ENCODE data around the gene APBB1.

The APBB1 gene

DNA sequence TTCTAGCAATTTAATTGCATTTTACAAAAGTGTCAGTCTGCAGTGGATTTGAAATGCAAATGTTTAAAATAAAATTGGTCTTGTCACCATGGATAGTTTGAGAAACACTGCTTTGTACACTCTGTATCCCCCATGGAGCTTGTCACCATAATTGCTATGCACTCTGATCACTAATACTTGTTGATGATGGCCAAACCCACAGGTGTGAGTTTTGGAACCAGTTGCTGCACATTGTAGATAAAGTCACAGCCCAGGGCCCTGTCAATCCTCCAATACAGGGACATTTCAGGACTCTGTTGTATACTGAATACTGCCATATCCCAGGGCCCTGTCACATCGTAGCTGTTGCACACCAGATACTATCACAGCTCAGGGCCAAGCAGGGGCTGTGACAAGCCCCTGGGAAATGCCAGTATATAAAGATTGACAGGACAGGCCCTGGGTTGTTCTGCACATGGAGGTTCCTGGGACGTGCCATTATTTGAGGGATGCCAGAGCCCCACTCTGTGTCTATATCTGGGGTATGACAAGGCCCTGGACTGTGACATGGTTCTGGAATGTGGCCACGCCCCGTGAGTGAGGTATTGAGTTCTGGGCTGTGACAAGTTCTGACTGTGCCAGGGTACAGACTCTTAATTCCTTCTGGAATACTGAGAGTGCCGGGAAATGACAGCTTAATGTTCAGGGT is 56.6 kb downstream of the APBB1 start:
- Histone ChIP-seq H3K4me3 (ENCODE audit: low read length) (no peak overlapping the region), H3K4me1 (ENCODE audit: insufficient read depth, low read length) (peaks cover under 1% of the 10 kb centered on the region; the same call in 1 of the 2 replicates), H3K27me3 (ENCODE audit: insufficient read depth, low read length) (0 out of 2 replicates have a peak, but pooled peaks cover 2% of the 10 kb centered on the region), H3K9ac (ENCODE audit: low read depth, low read length) (no peak overlapping the region), H3K9me3 (ENCODE audit: insufficient read depth, low read depth, low read length) (no peaks in the 10 kb centered on the region), H3K27ac (ENCODE audit: low read depth, low read length) (no peak overlapping the region), H3K36me3 (ENCODE audit: insufficient read depth, low read length) (no peaks in the 10 kb centered on the region)
- WGBS = 92% methylated on average over 5 of the region's 5 CpGs

DNA sequence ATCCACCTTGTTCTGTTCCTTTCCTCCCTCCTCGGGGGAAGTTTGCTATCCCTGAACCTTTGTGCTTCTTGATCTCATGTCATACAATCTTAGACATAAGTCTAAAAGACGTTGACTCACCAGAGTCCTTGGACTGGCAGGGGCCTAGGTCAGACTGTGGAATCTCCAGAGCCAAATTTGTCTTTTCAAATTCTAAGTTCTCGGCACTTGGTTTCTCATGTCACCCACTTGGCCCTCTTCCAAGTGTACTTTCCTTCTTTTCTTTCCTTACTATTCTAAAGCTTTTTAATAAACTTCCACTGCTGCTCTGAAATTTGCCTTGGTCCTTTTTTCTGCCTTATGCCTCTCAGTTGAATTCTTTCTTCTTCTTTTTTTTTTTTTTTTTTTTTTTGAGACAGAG is 58.7 kb downstream of the APBB1 start:
- Histone ChIP-seq H3K4me3 (ENCODE audit: low read length) (no peak overlapping the region), H3K9ac (ENCODE audit: low read depth, low read length) (no peak overlapping the region), H3K4me1 (ENCODE audit: insufficient read depth, low read length) (peaks cover 6% of the 10 kb centered on the region; the same call in 1 of the 2 replicates), H3K27ac (ENCODE audit: low read depth, low read length) (no peak overlapping the region), H3K27me3 (ENCODE audit: insufficient read depth, low read length) (0 out of 2 replicates have a peak, but pooled peaks cover 2% of the 10 kb centered on the region), H3K9me3 (ENCODE audit: insufficient read depth, low read depth, low read length) (no peaks in the 10 kb centered on the region), H3K36me3 (ENCODE audit: insufficient read depth, low read length) (no peaks in the 10 kb centered on the region)
- 93% methylated on average over 3 of the region's 3 CpGs for WGBS

DNA sequence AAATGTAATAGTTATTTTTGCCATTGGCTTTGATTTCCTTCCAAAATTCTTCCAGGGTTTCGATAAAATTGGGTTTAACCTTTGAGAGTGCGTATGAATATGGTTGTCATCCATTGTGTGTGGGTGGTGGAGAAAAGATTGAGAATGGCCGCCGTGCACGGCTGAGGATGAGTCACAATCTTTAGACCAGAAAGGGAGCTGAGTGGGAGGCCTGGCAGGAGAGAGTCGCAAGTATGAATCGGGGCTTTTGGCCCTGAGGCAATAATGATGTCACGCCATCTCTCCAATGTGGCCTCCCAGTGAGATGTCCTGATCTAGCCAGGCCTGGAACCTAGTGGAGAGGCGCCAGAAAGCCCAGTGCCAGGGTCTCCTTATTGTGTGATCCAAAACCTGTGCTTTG is 61.7 kb downstream of the APBB1 start:
- Histone ChIP-seq H3K9ac (ENCODE audit: low read depth, low read length) (no peak overlapping the region), H3K27ac (ENCODE audit: low read depth, low read length) (no peak overlapping the region), H3K4me3 (ENCODE audit: low read length) (no peak overlapping the region), H3K36me3 (ENCODE audit: insufficient read depth, low read length) (no peaks in the 10 kb centered on the region), H3K27me3 (ENCODE audit: insufficient read depth, low read length) (0 out of 2 replicates have a peak, but pooled peaks cover 2% of the 10 kb centered on the region), H3K4me1 (ENCODE audit: insufficient read depth, low read length) (peaks cover 6% of the 10 kb centered on the region; the same call in 1 of the 2 replicates), H3K9me3 (ENCODE audit: insufficient read depth, low read depth, low read length) (no peaks in the 10 kb centered on the region)
- 79% methylated on average over 8 of the region's 9 CpGs for WGBS

DNA sequence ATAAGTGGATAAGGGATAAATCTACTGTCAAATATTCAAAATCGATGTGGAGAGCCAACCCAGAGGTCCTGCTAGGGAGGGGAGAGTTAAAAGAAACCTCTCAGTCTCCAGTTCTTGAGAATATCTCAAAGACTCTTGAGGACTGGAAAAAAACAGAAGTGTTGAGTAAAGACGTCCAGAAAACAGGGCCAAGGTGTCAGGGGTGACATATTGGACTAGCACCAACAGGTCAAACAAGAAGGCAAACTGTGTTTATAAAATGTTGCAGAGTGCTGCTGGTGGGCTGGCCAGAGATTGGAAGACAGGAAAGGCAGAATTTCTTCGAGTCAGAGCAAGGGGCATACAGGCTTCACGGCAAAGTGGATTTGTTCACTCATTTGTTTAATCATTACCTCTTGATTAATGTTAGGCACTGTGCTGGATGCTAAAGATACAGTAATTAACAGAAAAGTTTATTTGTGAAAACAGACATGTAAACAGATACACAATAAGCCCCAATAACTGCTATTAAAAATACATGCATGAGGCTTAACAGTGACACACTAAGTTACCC is 62.3 kb downstream of the APBB1 start:
- no peak overlapping the region for H3K9ac ChIP-seq (ENCODE audit: low read depth, low read length)
- WGBS = 90% methylated on average over 4 of the region's 4 CpGs
- H3K36me3 ChIP-seq (ENCODE audit: insufficient read depth, low read length) = no peaks in the 10 kb centered on the region
- no peak overlapping the region for H3K4me3 ChIP-seq (ENCODE audit: low read length)
- H3K27me3 ChIP-seq (ENCODE audit: insufficient read depth, low read length) = 0 out of 2 replicates have a peak, but pooled peaks cover 2% of the 10 kb centered on the region
- H3K4me1 ChIP-seq (ENCODE audit: insufficient read depth, low read length) = peaks cover 6% of the 10 kb centered on the region; the same call in 1 of the 2 replicates
- no peak overlapping the region for H3K27ac ChIP-seq (ENCODE audit: low read depth, low read length)
- H3K9me3 ChIP-seq (ENCODE audit: insufficient read depth, low read depth, low read length) = no peaks in the 10 kb centered on the region

DNA sequence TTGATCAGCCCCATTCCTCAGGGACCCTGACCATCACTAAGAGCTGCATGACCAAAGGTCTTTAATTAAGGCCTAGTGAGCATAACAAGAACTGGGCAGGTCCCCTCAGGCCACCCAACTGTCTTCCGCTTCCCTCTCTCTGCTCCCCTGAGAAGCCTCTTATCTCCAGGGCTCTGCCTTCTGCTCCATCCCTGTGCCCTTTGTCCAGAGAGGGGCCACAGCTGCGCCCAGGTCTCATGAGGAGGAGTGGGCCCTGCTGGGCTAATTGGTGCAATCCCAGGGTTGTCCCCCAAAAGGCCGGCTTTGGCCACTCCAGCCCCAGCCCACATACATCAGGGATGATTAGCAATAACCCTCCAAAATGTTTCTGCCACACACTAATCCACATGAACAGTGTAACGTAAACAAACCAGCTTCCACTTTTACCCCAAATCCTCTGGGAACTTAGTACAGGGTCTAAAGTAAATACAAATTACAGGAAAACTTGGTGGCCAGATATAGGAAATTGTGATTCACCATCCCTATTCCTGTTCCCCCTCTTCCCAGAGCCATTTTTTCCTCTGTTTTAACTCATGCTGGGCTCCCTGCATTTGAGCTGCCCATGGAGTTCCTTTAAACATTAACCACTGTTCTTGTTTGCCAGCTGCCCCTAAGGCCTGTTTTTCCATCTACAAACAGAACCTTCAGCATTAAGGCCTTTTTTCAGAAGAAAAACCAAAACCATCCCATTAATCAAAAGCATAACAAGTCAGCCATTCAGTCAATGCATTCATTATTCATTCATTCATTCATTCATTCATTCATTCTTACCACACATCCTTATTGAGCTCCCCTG is 64.0 kb downstream of the APBB1 start:
- H3K4me1 ChIP-seq (ENCODE audit: insufficient read depth, low read length) = peaks cover 6% of the 10 kb centered on the region; the same call in 1 of the 2 replicates
- no peaks in the 10 kb centered on the region for H3K9me3 ChIP-seq (ENCODE audit: insufficient read depth, low read depth, low read length)
- H3K9ac ChIP-seq (ENCODE audit: low read depth, low read length) = no peak overlapping the region
- H3K27me3 ChIP-seq (ENCODE audit: insufficient read depth, low read length) = 0 out of 2 replicates have a peak, but pooled peaks cover 1% of the 10 kb centered on the region
- H3K4me3 ChIP-seq (ENCODE audit: low read length) = no peak overlapping the region
- no peaks in the 10 kb centered on the region for H3K36me3 ChIP-seq (ENCODE audit: insufficient read depth, low read length)
- WGBS = 88% methylated on average over 4 of the region's 4 CpGs
- no peak overlapping the region for H3K27ac ChIP-seq (ENCODE audit: low read depth, low read length)

DNA sequence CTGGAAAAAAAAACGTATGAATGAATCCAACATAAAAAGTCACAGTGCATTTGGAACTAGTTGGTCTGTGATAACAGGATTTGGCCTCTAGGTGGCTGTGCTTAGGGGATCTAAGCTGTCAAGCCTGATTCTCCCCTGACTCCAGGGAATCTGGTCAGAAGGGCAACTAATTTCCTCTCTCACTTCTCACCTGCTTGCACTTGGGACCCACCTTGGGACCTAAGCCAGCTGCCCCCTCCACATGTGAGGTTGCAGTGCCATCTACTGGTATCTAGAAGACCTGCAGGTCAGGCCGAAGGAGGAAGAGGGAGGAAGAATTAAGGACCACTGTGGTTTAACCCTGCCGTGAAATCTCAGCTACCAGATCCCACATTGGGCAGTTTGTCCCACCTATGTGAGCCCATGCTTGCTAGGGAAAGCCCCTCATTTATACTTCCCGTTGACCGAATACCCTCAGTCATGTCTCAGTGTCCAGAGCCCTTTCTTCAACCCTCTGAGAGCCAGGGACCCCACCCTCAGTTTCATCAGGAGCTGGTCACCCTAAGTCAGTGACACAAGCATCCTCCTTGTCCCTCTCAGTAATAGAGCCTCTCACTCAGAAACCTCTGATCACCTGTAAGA is 65.4 kb downstream of the APBB1 start:
- WGBS = 25% methylated on average over 5 of the region's 5 CpGs
- Histone ChIP-seq H3K27me3 (ENCODE audit: insufficient read depth, low read length) (no peaks in the 10 kb centered on the region), H3K4me3 (ENCODE audit: low read length) (no peak overlapping the region), H3K9ac (ENCODE audit: low read depth, low read length) (no peak overlapping the region), H3K27ac (ENCODE audit: low read depth, low read length) (no peak overlapping the region), H3K36me3 (ENCODE audit: insufficient read depth, low read length) (no peaks in the 10 kb centered on the region), H3K9me3 (ENCODE audit: insufficient read depth, low read depth, low read length) (no peaks in the 10 kb centered on the region), H3K4me1 (ENCODE audit: insufficient read depth, low read length) (peaks cover 6% of the 10 kb centered on the region; the same call in 1 of the 2 replicates)

DNA sequence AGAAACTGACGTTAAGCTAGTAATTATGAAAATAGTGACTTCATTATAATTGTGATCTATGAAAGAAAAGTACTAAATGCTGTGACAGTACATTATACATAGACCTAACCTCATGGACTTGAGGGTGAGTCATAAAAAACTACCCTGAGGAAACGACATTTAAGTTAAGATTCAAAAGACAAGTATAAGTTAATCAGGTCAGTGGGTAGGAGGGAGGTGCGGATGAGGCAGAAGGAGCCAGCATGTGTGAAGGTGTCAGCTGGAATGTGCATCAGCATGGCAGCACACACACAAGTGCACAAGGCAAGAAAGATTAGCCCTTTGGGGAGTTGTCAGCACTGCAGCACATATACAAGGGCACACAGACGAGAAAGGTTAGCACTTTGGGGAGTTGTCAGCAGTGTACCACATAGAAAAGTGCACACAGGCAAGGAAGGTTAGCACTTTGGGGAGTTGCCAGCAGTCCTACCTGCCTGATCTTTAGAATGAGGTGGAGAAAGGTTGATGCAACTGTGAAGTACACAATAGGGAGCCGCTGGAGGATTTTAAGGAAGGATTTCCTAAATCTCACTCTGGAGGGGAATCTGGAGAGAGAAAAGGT is 67.0 kb downstream of the APBB1 start:
- no peaks in the 10 kb centered on the region for H3K36me3 ChIP-seq (ENCODE audit: insufficient read depth, low read length)
- peaks cover 2% of the 10 kb centered on the region; the same call in 1 of the 2 replicates for H3K4me1 ChIP-seq (ENCODE audit: insufficient read depth, low read length)
- no peaks in the 10 kb centered on the region for H3K27me3 ChIP-seq (ENCODE audit: insufficient read depth, low read length)
- no peak overlapping the region for H3K4me3 ChIP-seq (ENCODE audit: low read length)
- H3K9me3 ChIP-seq (ENCODE audit: insufficient read depth, low read depth, low read length) = no peaks in the 10 kb centered on the region
- H3K9ac ChIP-seq (ENCODE audit: low read depth, low read length) = no peak overlapping the region
- H3K27ac ChIP-seq (ENCODE audit: low read depth, low read length) = no peak overlapping the region
- WGBS = 82% methylated on average over 4 of the region's 5 CpGs

DNA sequence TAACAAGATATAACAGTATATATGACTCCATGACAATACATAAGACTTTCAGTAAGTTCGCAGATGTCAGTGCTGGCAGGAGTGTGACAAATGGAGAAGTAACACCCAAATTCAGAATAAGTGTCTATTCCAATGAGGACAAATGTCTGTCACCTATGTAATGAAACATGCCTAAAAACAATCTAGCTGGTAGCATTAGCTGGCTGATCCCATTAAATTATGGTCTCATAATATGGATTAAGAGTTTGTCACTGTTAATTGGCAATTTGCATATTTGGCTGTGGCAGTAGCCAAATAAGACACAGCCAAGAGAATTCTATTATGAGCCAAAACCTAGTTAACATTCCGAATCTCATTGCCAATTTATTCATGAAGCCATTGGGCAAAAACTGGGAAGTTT is 68.4 kb downstream of the APBB1 start:
- Histone ChIP-seq H3K4me3 (ENCODE audit: low read length) (no peak overlapping the region), H3K9me3 (ENCODE audit: insufficient read depth, low read depth, low read length) (no peaks in the 10 kb centered on the region), H3K27ac (ENCODE audit: low read depth, low read length) (no peak overlapping the region), H3K27me3 (ENCODE audit: insufficient read depth, low read length) (no peaks in the 10 kb centered on the region), H3K36me3 (ENCODE audit: insufficient read depth, low read length) (no peaks in the 10 kb centered on the region), H3K9ac (ENCODE audit: low read depth, low read length) (no peak overlapping the region), H3K4me1 (ENCODE audit: insufficient read depth, low read length) (no peaks in the 10 kb centered on the region)
- WGBS = 92% methylated on average over 2 of the region's 2 CpGs

DNA sequence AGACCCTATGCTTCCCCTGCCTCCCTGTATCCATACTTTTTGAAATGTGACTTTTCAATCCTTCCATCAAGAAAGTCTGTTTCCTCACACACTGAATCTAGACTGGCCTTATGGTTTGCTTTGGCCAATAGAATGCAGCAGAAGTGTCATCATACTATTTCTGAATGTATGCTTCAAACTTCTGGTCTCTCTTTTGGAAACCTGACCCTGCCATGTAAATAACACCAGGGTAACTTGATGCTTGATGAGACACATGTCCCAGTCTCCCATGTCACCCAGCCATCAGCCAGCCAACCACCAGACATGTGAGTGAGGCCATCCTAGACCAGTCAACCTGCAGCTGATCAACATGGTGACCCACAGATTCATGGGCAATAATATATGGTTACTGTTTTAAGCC is 68.9 kb downstream of the APBB1 start:
- no peaks in the 10 kb centered on the region for H3K9me3 ChIP-seq (ENCODE audit: insufficient read depth, low read depth, low read length)

DNA sequence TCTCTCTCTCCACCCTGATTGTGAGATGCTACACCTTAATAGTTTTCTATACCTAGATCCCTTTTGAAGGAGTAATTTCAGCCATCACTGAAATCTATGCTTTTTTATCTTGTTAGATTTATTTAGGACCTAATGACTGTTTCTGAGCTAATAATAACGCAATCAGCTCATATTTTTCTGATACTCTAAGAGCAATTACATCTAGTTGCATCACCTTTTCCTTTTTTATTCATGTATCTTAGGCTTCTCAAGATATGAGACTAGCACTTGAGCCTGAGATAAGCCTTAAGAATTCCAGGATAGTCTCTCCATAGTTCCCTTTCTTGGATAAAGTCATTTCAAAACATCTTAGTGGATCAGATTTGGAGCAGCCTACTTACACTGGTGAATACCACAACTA is 73.5 kb downstream of the APBB1 start:
- H3K4me3 ChIP-seq (ENCODE audit: low read length) = no peak overlapping the region

More for the DNA sequence above, 68.9 kb downstream of the APBB1 start:
- Histone ChIP-seq H3K9ac (ENCODE audit: low read depth, low read length) (no peak overlapping the region), H3K27me3 (ENCODE audit: insufficient read depth, low read length) (no peaks in the 10 kb centered on the region), H3K4me3 (ENCODE audit: low read length) (no peak overlapping the region), H3K4me1 (ENCODE audit: insufficient read depth, low read length) (no peaks in the 10 kb centered on the region), H3K36me3 (ENCODE audit: insufficient read depth, low read length) (no peaks in the 10 kb centered on the region), H3K27ac (ENCODE audit: low read depth, low read length) (no peak overlapping the region)

More for the DNA sequence above, 73.5 kb downstream of the APBB1 start:
- Histone ChIP-seq H3K27me3 (ENCODE audit: insufficient read depth, low read length) (no peaks in the 10 kb centered on the region), H3K4me1 (ENCODE audit: insufficient read depth, low read length) (no peaks in the 10 kb centered on the region), H3K27ac (ENCODE audit: low read depth, low read length) (no peak overlapping the region), H3K9ac (ENCODE audit: low read depth, low read length) (no peak overlapping the region), H3K36me3 (ENCODE audit: insufficient read depth, low read length) (no peaks in the 10 kb centered on the region), H3K9me3 (ENCODE audit: insufficient read depth, low read depth, low read length) (no peaks in the 10 kb centered on the region)
- 96% methylated on average over 1 of the region's 1 CpG for WGBS
